ENCODE data around the gene CPM.

Gene CPM

DNA sequence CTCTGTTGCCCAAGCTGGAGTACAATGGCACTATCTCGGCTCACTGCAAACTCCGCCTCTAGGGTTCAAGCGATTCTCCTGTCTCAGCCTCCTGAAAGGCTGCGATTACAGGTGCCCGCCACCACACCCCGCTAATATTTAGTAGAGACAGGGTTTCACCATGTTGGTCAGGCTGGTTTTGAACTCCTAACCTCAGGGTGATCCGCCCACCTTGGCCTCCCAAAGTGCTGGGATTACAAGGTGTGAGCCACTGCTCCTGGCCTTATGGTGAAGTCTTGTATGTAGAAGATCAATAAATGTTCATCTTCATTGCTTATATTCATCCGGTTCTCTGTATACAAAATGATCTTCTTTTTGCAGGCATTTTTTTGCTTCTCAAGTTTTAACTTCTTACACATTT is 77.2 kb downstream of the CPM start:
- H3K36me3 ChIP-seq (ENCODE audit: insufficient read depth, low read length), result no peaks in the 10 kb centered on the region
- no peak overlapping the region for H2AFZ ChIP-seq (ENCODE audit: low read length)
- H3K4me3 ChIP-seq (ENCODE audit: low read length, poor library complexity, severe bottlenecking), result no peak overlapping the region
- H3K4me2 ChIP-seq (ENCODE audit: low read depth, low read length, poor library complexity, severe bottlenecking), result no peak overlapping the region
- no peaks in the 10 kb centered on the region for H3F3A ChIP-seq (ENCODE audit: low read depth)
- H4K20me1 ChIP-seq (ENCODE audit: insufficient read depth, low read length, poor library complexity, severe bottlenecking), result no peaks in the 10 kb centered on the region
- no peaks in the 10 kb centered on the region for H3K9me3 ChIP-seq (ENCODE audit: insufficient read depth, low read depth, low read length)
- H3K9ac ChIP-seq (ENCODE audit: low read depth, low read length, poor library complexity, severe bottlenecking), result no peak overlapping the region
- no peaks in the 10 kb centered on the region for H3K4me1 ChIP-seq (ENCODE audit: insufficient read depth, low read length, poor library complexity, severe bottlenecking)
- no peaks in the 10 kb centered on the region for H3K9me2 ChIP-seq (replicated peaks; ENCODE audit: low read depth, low read length)
- no peaks in the 10 kb centered on the region for H3K79me2 ChIP-seq (ENCODE audit: insufficient read depth, low read length)
- TF ChIP-seq EZH2phosphoT487 (IDR thresholded peaks at IDR 0.05; ENCODE audit: borderline replicate concordance), result no peak
- TF ChIP-seq, protein P1, sequence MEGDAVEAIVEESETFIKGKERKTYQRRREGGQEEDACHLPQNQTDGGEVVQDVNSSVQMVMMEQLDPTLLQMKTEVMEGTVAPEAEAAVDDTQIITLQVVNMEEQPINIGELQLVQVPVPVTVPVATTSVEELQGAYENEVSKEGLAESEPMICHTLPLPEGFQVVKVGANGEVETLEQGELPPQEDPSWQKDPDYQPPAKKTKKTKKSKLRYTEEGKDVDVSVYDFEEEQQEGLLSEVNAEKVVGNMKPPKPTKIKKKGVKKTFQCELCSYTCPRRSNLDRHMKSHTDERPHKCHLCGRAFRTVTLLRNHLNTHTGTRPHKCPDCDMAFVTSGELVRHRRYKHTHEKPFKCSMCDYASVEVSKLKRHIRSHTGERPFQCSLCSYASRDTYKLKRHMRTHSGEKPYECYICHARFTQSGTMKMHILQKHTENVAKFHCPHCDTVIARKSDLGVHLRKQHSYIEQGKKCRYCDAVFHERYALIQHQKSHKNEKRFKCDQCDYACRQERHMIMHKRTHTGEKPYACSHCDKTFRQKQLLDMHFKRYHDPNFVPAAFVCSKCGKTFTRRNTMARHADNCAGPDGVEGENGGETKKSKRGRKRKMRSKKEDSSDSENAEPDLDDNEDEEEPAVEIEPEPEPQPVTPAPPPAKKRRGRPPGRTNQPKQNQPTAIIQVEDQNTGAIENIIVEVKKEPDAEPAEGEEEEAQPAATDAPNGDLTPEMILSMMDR (conservative IDR thresholded peaks at IDR 0.05; ENCODE audit: low read length), result no peak
- H3K27me3 ChIP-seq (ENCODE audit: insufficient read depth, low read length, poor library complexity, severe bottlenecking), result no peaks in the 10 kb centered on the region

DNA sequence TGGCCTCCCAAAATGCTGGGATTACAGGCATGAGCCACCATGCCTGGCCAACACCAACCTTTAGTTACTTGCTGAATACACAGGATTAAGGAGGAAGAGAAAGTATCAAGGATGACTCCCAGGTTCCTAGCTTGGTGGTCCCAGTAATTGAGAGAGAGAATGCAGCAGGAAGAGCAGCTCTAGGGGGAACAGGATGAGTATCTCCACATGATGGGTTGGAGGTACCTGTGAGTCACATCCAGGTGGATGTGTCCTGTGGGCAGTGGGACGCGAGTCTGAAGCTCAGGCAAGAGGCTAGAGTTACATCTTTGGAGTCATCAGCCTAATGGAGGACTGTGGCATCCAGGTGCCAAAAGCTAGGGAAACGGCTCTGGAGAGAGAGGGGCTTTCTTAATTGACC is 77.9 kb downstream of the CPM start:
- H3K9me3 ChIP-seq (ENCODE audit: insufficient read depth, low read depth, low read length), result no peaks in the 10 kb centered on the region
- no peak overlapping the region for H3K4me3 ChIP-seq (ENCODE audit: low read length, poor library complexity, severe bottlenecking)
- no peaks in the 10 kb centered on the region for H4K20me1 ChIP-seq (ENCODE audit: insufficient read depth, low read length, poor library complexity, severe bottlenecking)
- H3K9me2 ChIP-seq (replicated peaks; ENCODE audit: low read depth, low read length), result no peaks in the 10 kb centered on the region
- H3K9ac ChIP-seq (ENCODE audit: low read depth, low read length, poor library complexity, severe bottlenecking), result no peak overlapping the region
- no peak overlapping the region for H3K4me2 ChIP-seq (ENCODE audit: low read depth, low read length, poor library complexity, severe bottlenecking)
- no peaks in the 10 kb centered on the region for H3K36me3 ChIP-seq (ENCODE audit: insufficient read depth, low read length)
- no peaks in the 10 kb centered on the region for H3F3A ChIP-seq (ENCODE audit: low read depth)
- no peaks in the 10 kb centered on the region for H3K27me3 ChIP-seq (ENCODE audit: insufficient read depth, low read length, poor library complexity, severe bottlenecking)
- no peak overlapping the region for H2AFZ ChIP-seq (ENCODE audit: low read length)
- H3K79me2 ChIP-seq (ENCODE audit: insufficient read depth, low read length), result no peaks in the 10 kb centered on the region
- no peak for TF ChIP-seq EZH2phosphoT487 (IDR thresholded peaks at IDR 0.05; ENCODE audit: borderline replicate concordance)
- TF ChIP-seq, protein P1 (conservative IDR thresholded peaks at IDR 0.05; ENCODE audit: low read length), result no peak
- no peaks in the 10 kb centered on the region for H3K4me1 ChIP-seq (ENCODE audit: insufficient read depth, low read length, poor library complexity, severe bottlenecking)

DNA sequence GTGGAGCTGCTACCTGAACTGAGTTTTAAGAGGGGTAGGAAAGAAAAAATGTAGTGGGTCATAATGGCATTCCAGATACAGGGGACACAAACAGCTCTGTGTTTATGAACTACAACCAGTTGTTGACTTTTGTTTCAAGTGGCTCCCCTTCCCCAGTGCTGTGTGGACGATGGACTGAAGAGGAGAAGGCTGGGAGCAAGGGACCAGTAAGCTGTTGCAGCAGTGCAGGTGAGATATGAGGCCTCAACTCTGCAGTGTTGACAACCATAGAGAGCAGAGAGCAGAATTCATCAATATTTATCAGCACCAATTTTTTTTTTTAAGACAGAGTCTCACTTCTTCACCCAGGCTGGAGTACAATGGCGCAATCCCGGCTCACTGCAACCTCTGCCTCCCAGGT is 78.4 kb downstream of the CPM start:
- Histone ChIP-seq H3K4me2 (ENCODE audit: low read depth, low read length, poor library complexity, severe bottlenecking) (no peak overlapping the region), H4K20me1 (ENCODE audit: insufficient read depth, low read length, poor library complexity, severe bottlenecking) (no peaks in the 10 kb centered on the region), H3K27me3 (ENCODE audit: insufficient read depth, low read length, poor library complexity, severe bottlenecking) (no peaks in the 10 kb centered on the region), H3F3A (ENCODE audit: low read depth) (no peaks in the 10 kb centered on the region), H3K4me3 (ENCODE audit: low read length, poor library complexity, severe bottlenecking) (no peak overlapping the region), H3K9me3 (ENCODE audit: insufficient read depth, low read depth, low read length) (no peaks in the 10 kb centered on the region), H3K9ac (ENCODE audit: low read depth, low read length, poor library complexity, severe bottlenecking) (no peak overlapping the region), H3K36me3 (ENCODE audit: insufficient read depth, low read length) (no peaks in the 10 kb centered on the region), H3K4me1 (ENCODE audit: insufficient read depth, low read length, poor library complexity, severe bottlenecking) (no peaks in the 10 kb centered on the region), H3K79me2 (ENCODE audit: insufficient read depth, low read length) (no peaks in the 10 kb centered on the region), H3K9me2 (replicated peaks; ENCODE audit: low read depth, low read length) (no peaks in the 10 kb centered on the region), H2AFZ (ENCODE audit: low read length) (no peak overlapping the region)
- no peak for TF ChIP-seq EZH2phosphoT487 (IDR thresholded peaks at IDR 0.05; ENCODE audit: borderline replicate concordance)
- TF ChIP-seq, protein P1 (conservative IDR thresholded peaks at IDR 0.05; ENCODE audit: low read length), result no peak

All from Loucy (cell line).